Right cardiac atrium (tissue), 5 donors: ENCODE measurements around the gene KCNQ5. TPM values are rescaled to one million over a fixed set of nuclear protein-coding genes. Genes with fewer than 3 reads are reported as not detected.

ENCODE experiments used
- ATAC-seq, 2 donors: fragments of 200-7000 bp; cut with Tn5 transposase; one replicate each; pipeline versions ENCODE4 v1.8.0 to v1.9.1; 2020; ENCODE audit warnings: moderate library complexity in 2 of 2, mild to moderate bottlenecking in 1 of 2
- DNase-seq, 3 donors: peaks; one replicate each; pipeline ENCODE4 v3.0.0-alpha.2; 2020
- H3K27ac ChIP-seq: one replicate; pipeline ENCODE4 v1.5.1; 2013; ENCODE audit warnings: mild to moderate bottlenecking, low read length, control low read depth, moderate library complexity
- H3K27me3 ChIP-seq: one replicate; pipeline ENCODE4 v1.6.1; 2013; ENCODE audit not compliant: control insufficient read depth, insufficient read depth
- H3K4me1 ChIP-seq: one replicate; pipeline ENCODE4 v1.6.1; 2013; ENCODE audit warnings: low read length; ENCODE audit not compliant: control insufficient read depth, insufficient read depth
- H3K4me3 ChIP-seq: one replicate; pipeline ENCODE4 v1.5.1; 2013; ENCODE audit warnings: low read length, control low read depth
- H3K9me3 ChIP-seq: one replicate; pipeline ENCODE4 v1.6.1; 2013; ENCODE audit warnings: low read length; ENCODE audit not compliant: control insufficient read depth
- WGBS: extraction: QIAGEN DNeasy Blood & Tissue Kit; methylation state at CpG from one replicate; pipeline ENCODE4 v1.1.7; 2013; 5-methylcytosine and 5-hydroxymethylcytosine counted together
- intact Hi-C, 4 donors: fragments of 100-400 bp; cut with DNase I; formaldehyde crosslinking; loops; one replicate each; pipeline versions ENCODE4 v1.11.0 to v1.14.0; 2022 to 2023
- polyA plus RNA-seq: library from polyadenylated mRNA; stranded (reverse); fragments of 200-250 nt; gene quantifications from one replicate; pipeline ENCODE4 v1.2.3, GENCODE V29; 2013
- total RNA-seq, 4 donors: library from RNA; stranded (reverse); fragmentation: NEBNext Ultra II Directional; extraction: Animal tissue kit (Norgen Biotek cat#: 25700); gene quantifications; one replicate each; pipeline ENCODE4 v1.2.1, GENCODE V29; 2021
- donor health status: healthy with polysubstance abuse.
- donor health status: DM: no; HTN: yes; CAD: no.
- donor health status: DM: no; HTN: no; CAD: no.
- donor health status: DM: no; HTN: yes; CAD: no; lungs with severe emphysema.
- donor health status: DM: yes; HTN: yes; CAD: no.

KCNQ5 gene
- total and polyA plus RNA-seq, 5 donors = 0.20 to 0.68 (median 0.36) TPM; not detected in 1

- Histone ChIP-seq H3K4me3 (no peak overlapping the region), H3K27me3 (no peaks in the 10 kb centered on the region), H3K9me3 (no peaks in the 10 kb centered on the region), H3K4me1 (peaks cover 3% of the 10 kb centered on the region), H3K27ac (no peak overlapping the region)
- intact Hi-C loops = no loop called here
- DNase-seq (no peak), ATAC-seq (no peak)
- WGBS = 33% methylated on average over 3 of the region's 3 CpGs
Measured at GRCh38 chr6:72953971-72954381, 332.1 kb downstream of the KCNQ5 start.

DNA sequence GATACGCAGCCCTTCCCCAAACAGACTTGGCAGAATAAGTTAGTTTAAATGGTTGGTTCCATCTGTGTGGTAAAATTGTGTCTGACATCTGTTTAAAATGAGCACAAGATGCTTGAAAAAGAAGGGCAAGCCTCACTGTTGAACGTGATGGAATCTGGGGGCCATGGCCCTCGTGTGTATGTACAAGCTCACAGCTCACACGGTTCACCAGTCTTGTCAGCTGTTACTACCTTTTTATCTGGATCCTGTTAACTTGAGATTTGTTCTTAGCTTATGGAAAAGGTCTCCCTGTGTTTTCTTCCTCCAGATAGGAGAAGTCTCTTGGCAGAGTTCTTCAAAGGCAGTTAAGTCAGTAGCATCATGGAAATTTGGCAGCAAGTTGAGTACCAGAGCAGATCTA lies 332.9 kb downstream of the KCNQ5 start:
- H3K27me3 ChIP-seq = no peaks in the 10 kb centered on the region
- peaks cover 3% of the 10 kb centered on the region for H3K4me1 ChIP-seq
- H3K4me3 ChIP-seq = no peak overlapping the region
- no peak overlapping the region for H3K27ac ChIP-seq
- ATAC-seq (peak in 1 of 2 donors; percentile 86), DNase-seq (no peak)
- H3K9me3 ChIP-seq = no peaks in the 10 kb centered on the region
- 41% methylated on average over 4 of the region's 4 CpGs for WGBS
- intact Hi-C loops = no loop called here

GRCh38 chr6:72955666-72956065 lies 333.8 kb downstream of the KCNQ5 start:
- Histone ChIP-seq H3K4me1 (peaks cover 1% of the 10 kb centered on the region), H3K27ac (no peak overlapping the region), H3K4me3 (no peak overlapping the region), H3K27me3 (no peaks in the 10 kb centered on the region), H3K9me3 (no peaks in the 10 kb centered on the region)
- ATAC-seq = peak in 1 of 2 donors; percentile 57
- 35% methylated on average over 2 of the region's 2 CpGs for WGBS
- intact Hi-C loops = no loop called here
- DNase-seq = peak in 1 of 3 donors; percentile 36

DNA sequence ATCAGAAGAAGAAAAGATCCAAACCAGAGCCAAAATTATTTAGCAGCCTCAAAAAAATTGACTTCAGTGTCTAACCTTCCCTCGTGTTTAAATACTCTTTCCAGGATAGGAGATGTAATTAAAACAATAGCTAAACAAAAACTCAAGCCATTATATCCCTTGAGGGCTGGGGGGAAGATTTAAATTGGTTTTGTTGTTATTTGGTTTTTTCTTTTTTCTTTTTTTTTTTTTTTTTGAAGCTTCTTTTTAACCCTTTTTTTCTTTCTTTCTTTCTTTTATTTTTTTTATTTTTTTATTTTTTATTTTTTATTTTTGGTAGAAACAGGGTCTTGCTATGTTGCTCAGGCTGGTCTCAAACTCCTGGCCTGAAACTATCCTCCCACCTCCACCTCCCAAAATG lies 334.4 kb downstream of the KCNQ5 start:
- no peaks in the 10 kb centered on the region for H3K27me3 ChIP-seq
- DNase-seq = no peak
- ATAC-seq = no peak
- no peak overlapping the region for H3K27ac ChIP-seq
- WGBS = 34% methylated on average over 1 of the region's 1 CpG
- no peak overlapping the region for H3K4me3 ChIP-seq
- intact Hi-C loops = no loop called here
- no peaks in the 10 kb centered on the region for H3K9me3 ChIP-seq
- peaks cover 1% of the 10 kb centered on the region for H3K4me1 ChIP-seq

- Histone ChIP-seq H3K4me1 (no peaks in the 10 kb centered on the region), H3K9me3 (no peaks in the 10 kb centered on the region), H3K4me3 (no peak overlapping the region), H3K27me3 (no peaks in the 10 kb centered on the region), H3K27ac (no peak overlapping the region)
- ATAC-seq (no peak), DNase-seq (no peak)
- intact Hi-C loops = no loop called here
- 38% methylated on average over 2 of the region's 2 CpGs for WGBS
Measured at GRCh38 chr6:72959821-72960220, 338.0 kb downstream of the KCNQ5 start.

DNA sequence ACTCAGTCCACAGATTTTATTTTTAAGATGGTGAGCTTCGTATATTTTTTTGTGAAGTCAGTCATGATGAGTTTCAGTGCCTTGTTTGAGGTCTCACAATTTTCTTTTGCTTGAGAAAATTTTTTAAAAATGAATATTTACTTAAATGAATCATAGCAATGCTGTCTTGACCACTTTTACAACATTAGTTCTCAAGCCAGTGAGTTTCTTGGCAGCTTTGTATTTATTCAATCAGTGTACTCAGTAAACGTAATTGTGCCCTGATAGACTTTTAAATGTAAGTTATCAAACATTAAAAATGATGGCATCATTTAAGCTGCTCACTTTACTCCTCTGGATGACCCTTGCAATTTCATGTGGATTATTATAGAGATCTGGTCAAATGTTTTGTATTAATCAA lies 342.1 kb downstream of the KCNQ5 start:
- DNase-seq (no peak), ATAC-seq (no peak)
- Histone ChIP-seq H3K9me3 (no peaks in the 10 kb centered on the region), H3K27me3 (no peaks in the 10 kb centered on the region), H3K27ac (no peak overlapping the region), H3K4me1 (no peaks in the 10 kb centered on the region), H3K4me3 (no peak overlapping the region)
- intact Hi-C loops = no loop called here
- 76% methylated on average over 2 of the region's 2 CpGs for WGBS

- no peaks in the 10 kb centered on the region for H3K9me3 ChIP-seq
- WGBS = 62% methylated on average over 1 of the region's 1 CpG
- no peak overlapping the region for H3K27ac ChIP-seq
- ATAC-seq = no peak
- intact Hi-C loops = no loop called here
- DNase-seq = no peak
- no peak overlapping the region for H3K4me3 ChIP-seq
- no peaks in the 10 kb centered on the region for H3K4me1 ChIP-seq
- H3K27me3 ChIP-seq = no peaks in the 10 kb centered on the region
Measured at GRCh38 chr6:72966628-72967280, 344.9 kb downstream of the KCNQ5 start.

DNA sequence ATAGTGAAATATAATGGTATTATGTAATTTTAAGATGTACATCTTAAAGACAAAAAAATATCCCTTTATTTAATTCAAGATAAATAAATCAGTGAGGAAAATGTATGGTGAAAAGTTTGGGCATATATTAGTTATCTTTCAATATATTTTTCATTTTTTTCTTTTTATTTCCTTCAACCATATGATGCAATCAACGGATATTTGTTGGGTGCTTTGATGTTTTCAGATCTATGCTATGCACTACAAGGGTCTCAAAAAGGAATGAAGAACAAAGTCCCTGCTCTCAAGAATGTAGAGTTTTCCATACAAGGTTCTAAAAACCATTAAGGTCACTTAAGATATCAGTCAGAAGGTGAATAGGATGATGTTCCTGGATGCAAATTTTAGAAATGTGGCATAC lies 345.5 kb downstream of the KCNQ5 start:
- no peak for ATAC-seq
- Histone ChIP-seq H3K27ac (no peak overlapping the region), H3K4me3 (no peak overlapping the region), H3K27me3 (no peaks in the 10 kb centered on the region), H3K4me1 (no peaks in the 10 kb centered on the region), H3K9me3 (no peaks in the 10 kb centered on the region)
- intact Hi-C loops = no loop called here
- no peak for DNase-seq
- 81% methylated on average over 1 of the region's 1 CpG for WGBS

DNA sequence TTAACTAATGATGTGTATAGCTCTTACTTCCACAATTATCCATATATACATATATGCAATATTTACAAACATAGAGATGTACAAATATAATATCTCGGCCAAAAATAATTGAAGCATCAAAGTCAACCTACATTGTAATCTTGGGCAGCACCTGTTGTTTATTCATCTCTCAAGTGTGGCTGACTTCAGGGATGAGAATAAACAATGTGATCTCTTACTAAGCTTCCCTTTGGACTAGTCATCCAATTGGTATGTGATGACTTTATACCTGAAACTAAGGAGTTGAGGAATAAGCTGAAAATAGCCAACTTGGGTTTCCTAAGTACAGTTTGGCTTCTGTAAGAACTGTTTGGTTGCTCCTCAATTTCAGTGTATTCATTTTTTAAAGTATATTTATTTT lies 346.8 kb downstream of the KCNQ5 start:
- intact Hi-C loops = no loop called here
- H3K27ac ChIP-seq = no peak overlapping the region
- no peaks in the 10 kb centered on the region for H3K4me1 ChIP-seq
- 91% methylated on average over 1 of the region's 1 CpG for WGBS
- no peaks in the 10 kb centered on the region for H3K9me3 ChIP-seq
- ATAC-seq (no peak), DNase-seq (no peak)
- H3K27me3 ChIP-seq = no peaks in the 10 kb centered on the region
- no peak overlapping the region for H3K4me3 ChIP-seq

DNA sequence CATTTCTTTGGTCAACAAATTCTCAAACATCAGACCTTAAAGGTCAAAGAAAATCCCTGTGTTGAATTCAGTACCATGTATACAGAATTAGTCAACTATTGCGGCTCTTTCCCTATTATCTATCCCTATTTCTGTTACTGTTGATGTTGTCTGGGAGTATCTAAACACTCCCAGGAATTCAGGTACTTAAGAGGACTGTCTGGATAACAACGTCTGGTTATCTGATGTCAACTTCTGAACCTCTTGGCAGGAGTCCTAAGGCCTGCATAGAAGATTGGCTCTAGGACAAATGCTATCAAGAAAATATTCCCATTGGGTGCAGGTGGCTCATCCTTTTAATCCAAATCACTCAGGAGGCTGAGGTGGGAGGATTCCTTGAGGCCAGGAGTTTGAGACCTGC lies 347.8 kb downstream of the KCNQ5 start:
- no peak overlapping the region for H3K27ac ChIP-seq
- no peaks in the 10 kb centered on the region for H3K27me3 ChIP-seq
- no peaks in the 10 kb centered on the region for H3K9me3 ChIP-seq
- WGBS = 58% methylated on average over 2 of the region's 2 CpGs
- no peaks in the 10 kb centered on the region for H3K4me1 ChIP-seq
- H3K4me3 ChIP-seq = no peak overlapping the region
- no peak for DNase-seq
- intact Hi-C loops = no loop called here
- no peak for ATAC-seq

- ATAC-seq (no peak), DNase-seq (no peak)
- no peaks in the 10 kb centered on the region for H3K27me3 ChIP-seq
- H3K4me3 ChIP-seq = no peak overlapping the region
- no peak overlapping the region for H3K27ac ChIP-seq
- intact Hi-C loops = no loop called here
- H3K9me3 ChIP-seq = no peaks in the 10 kb centered on the region
- no peaks in the 10 kb centered on the region for H3K4me1 ChIP-seq
Measured at GRCh38 chr6:72972579-72972978, 350.7 kb downstream of the KCNQ5 start.

GRCh38 chr6:72974276-72974675 lies 352.4 kb downstream of the KCNQ5 start:
- no peak overlapping the region for H3K27ac ChIP-seq

More at GRCh38 chr6:72974276-72974675, 352.4 kb downstream of the KCNQ5 start:
- intact Hi-C loops = no loop called here
- H3K4me3 ChIP-seq = no peak overlapping the region
- no peaks in the 10 kb centered on the region for H3K27me3 ChIP-seq
- ATAC-seq (no peak), DNase-seq (no peak)
- H3K9me3 ChIP-seq = no peaks in the 10 kb centered on the region
- H3K4me1 ChIP-seq = no peaks in the 10 kb centered on the region
- WGBS = 36% methylated on average over 2 of the region's 2 CpGs
